IPS-11a (cell line): ENCODE results near the gene CST2.
"Not testable (repeated sequence)": the region's sequence is repeated elsewhere in the genome, so short reads cannot be mapped to it uniquely, and the experiment has no call there.

ENCODE experiments used
- H3K4me3 ChIP-seq: one replicate; pipeline ENCODE4 v1.5.1; 2013; ENCODE audit warnings: low read depth, low read length, control low read depth

CST2 gene

DNA sequence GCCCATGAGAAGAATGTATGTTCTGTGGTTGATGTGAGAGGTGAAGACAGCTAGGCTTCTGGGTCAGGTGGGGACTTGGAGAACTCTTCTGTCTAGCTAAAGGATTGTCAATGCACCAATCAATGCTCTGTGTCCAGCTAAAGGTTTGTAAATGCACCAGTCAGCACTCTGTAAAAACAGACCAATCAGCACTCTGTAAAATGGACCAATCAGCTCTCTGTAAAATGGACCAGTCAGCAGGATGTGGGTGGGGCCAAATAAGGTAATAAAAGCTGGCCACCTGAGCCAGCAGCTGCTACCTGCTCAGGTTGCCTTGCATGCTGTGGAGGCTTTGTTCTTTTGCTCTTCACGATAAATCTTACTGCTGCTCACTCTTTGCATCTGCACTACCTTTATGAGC, 15.0 kb downstream of the CST2 start:
- H3K4me3 ChIP-seq, result not testable (repeated sequence)

DNA sequence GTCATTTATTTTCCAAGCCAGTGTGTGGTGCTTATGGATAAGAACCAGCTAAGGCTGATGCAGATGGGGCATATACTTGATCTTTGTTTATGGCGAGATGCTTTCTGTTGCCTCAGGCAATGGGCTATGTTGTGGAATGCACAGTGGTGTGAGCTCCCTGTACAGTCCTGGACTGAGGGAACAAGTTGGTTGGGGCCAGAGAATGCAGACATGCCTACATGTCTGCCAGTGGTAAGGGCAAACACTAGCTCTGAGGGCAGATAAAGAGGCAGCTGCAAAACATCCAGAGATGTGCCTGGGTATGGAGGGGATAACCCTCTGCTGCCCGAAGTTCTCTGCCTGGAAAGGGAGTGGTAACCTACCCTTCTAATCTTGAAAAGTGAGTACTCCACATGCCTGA, 16.2 kb downstream of the CST2 start:
- H3K4me3 ChIP-seq, result not testable (repeated sequence)

DNA sequence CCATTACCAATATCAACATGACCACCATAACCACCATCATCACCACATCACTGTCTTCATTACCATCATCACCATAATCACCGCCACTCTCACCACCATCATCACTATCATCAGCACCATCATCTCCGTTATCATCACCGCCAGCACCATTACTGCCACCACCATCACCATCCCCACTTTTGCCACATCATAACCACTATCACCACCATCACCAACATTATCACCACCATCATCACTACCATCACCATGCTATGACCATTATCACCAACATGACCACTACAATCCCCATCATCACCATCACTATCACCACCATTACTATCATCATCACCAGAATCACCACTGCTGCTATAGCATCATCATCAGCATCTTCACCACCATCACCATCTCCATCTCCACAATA, 25.7 kb downstream of the CST2 start:
- H3K4me3 ChIP-seq, result no peak overlapping the region

DNA sequence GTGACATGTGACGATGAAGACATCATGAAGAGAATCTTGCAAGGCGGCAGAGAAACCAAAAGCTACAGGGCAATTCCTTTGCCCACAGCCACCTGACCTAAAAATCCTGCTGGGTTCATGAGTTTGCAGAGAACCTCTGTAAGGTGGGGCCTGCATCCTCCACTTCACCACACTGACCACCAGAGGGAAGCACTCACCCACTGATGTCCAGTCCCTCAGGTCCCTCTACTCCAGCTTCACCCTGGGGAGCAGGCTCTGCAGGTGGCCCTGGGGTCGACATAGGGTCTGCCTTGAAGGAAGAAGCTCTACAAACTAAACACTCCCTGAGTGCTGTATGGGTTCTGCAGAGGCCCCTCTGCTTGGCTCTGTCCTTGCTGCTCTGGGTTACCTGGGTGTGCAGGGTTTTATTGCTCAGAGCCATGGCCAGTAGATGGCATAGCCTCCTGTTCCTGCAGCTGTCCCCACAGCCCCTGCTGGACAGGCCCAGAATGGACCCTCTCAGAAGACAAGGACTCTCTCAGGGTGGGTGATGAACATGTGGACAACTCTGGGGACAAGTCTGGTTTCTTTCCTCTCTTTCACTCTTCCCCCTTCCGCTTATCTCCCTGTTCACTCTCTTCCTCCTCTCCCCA, 27.2 kb downstream of the CST2 start:
- H3K4me3 ChIP-seq, result not testable (repeated sequence)

DNA sequence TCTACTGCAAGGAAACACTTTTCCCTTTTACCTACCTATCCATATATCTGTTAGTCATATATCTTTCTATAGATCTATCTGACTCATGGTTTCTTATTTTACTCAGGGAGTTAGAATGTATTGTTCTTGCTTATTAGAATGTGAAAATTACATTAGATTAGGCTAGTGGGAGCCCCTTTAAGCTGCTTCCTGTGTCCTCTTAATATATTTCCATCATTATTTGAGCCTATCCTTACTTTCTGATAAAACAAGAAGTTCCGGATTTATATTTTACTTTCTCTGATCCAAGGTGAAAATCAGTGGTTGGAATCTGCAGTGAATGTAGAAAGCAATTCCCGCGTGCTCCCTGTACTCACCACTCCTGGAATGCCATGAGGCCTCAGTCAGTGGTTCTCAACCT, 31.0 kb downstream of the CST2 start:
- H3K4me3 ChIP-seq, result no peak overlapping the region

DNA sequence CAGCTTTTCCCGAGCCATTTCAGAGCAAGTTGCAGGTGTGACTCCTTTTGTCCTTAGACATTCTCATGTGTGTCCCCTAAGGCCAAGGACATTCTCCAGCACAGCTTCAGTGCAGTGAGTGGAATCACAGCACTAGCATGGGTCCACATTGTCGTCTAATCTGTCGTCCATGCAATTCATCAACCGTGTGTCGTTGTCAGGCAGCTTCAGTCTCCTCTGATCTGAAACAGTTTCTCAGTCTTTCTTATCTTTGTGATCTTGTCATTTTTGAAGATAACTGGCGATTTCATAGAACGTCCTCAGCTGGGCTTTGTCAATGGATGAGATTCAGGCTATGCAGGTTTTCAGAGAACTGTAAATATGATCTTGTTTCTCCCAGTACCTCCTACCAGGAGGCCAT, 31.7 kb downstream of the CST2 start:
- no peak overlapping the region for H3K4me3 ChIP-seq

DNA sequence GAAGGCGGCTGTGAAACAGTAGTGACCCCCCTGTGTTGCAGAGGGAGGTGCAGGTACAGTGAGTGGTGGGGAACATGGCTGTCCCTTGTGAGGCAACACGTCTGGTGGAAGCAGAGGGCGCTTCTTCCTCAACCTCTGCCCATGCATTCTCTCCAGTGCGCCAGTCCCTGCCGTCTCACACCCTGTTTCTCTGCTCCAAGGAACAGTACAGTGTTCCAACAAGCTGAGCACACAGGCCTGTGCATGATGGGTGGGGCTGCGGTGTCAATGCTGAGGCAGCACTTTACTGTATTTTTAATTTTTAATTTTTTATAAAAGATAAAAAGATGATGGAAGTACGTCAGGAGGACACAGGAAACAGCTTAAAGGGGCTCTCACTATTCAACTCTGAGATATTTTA, 32.5 kb downstream of the CST2 start:
- no peak overlapping the region for H3K4me3 ChIP-seq

DNA sequence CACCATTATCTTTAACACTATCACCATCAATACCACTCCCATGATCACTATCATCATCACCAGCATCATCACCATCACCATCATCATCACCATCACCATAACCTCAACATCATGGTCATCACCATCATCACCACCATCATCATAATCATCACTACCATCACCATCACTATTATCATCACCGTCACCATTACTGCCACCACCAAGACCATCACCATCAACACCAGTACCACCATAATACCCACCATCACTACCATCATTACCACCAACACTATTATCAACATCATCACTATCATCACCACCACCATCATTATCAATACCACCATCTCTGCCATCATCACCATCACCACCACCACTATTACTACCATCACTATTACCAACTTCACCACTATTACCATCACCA, 43.1 kb downstream of the CST2 start:
- no peak overlapping the region for H3K4me3 ChIP-seq

DNA sequence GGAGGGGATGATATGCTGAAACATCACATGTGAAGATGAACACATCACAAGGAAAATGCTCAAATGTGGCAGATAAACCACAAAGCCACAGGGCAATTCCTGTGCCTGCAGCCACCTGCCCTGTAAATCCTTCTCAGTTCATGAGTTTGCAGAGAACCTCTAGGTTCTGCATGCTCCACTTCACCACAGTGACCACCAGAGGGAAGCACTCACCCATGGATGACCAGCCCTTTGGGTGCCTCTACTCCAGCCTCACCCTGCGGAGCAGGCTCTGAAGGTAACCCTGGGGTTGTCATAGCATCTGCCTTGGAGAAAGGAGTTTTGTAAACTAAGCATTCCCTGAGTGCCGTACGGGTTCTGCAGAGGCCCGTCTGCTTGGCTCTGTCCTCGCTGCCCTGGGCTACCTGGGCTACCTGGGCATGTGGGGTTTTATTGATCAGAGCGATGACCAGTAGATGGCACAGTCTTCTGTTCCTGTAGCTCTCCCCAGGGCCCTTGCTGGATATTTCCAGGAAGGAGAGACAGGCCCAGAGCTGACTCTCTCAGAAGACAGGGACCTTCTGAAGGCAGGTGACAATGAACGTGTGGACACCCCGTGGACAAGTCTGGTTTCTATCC, 44.1 kb downstream of the CST2 start:
- no peak overlapping the region for H3K4me3 ChIP-seq

DNA sequence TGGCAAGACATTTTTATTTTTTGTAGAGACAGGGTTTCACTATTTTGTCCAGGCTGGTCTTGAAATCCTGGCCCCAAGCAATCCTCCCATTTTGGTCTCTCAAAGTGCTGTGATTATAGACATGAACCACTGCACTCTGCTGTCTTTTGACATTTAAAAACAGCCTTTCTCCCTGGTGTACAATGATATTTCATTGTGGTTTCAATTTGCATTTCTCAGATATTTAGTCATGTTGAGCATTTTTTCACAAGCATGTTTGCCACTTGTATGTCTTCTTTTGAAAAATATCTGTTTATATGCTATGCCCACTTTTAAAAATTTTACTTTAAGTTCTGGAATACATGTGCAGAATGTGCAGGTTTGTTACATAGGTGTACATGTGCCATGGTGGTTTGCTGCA, 47.9 kb downstream of the CST2 start:
- H3K4me3 ChIP-seq, result not testable (repeated sequence)

DNA sequence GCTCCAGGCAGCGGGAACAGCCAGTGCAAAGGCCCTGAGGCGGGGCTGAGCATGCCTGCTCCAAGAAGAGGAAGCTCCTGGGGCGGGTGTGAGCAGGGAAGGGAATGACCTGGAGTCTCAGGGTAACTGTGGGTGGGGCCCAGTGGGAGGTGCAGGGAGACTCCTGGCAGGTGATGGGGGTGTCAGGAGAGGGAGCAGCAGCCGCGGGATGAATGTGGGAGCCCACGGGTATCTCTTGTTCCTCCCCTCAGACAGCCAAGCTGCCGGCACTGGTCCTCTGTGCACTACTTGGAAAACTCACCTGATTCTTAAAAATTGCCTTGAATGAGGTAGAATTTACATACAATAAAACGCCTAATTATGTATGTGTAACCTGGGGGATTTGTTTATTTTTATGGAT, 49.1 kb downstream of the CST2 start:
- not testable (repeated sequence) for H3K4me3 ChIP-seq

DNA sequence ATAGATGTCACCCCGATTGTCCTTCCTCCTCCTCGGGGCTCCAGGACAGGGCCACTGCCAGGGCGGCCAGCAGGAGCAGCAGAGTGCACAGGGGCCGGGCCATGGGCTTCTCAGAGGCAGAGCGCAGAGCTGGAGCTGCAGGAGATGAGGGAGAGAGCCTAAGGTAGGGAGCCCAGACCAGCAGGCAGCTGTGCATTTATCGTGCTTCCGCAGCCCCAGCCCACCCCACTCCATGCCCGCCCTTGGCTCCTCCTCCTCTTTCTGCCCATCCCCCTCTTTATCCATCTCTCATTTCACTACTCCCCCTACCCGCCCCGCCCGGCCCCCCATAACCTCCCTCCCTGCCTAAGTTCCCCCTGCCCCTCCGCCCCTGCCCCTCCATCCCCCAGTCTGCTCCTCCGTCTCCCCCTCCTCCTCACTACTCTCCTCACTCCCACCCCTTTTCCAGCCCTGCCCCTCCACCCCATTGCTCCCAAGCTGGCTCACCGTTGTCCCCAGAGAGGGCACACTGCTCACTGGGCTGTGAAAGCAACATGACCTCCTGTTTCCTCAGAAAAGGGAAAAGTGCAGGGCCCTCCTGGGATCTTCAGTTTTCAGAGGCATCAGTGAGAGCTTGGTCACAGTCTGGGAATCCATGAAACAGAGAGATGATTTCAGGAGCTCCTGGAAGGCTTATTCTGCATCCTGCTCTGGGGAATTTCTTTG, 50.3 kb downstream of the CST2 start:
- no peak overlapping the region for H3K4me3 ChIP-seq

DNA sequence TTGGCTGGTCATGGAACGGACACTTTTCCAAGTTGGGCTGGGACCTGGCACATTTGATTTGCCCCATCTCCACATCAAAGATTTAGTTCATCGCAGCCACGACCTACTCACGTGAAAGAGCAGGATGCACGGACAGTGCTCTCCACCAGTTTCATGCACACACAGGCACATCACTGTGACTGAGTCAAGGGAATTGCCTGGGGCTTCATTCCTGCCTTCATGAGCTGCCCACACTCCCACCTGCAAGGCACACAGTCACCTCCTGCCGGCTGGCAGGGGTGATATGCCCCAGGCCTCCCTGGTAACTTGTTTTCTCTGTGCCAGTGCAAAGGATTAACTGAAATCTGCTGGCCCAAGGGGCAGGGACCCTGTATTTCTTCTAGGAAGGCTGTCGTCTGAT, 52.4 kb downstream of the CST2 start:
- no peak overlapping the region for H3K4me3 ChIP-seq
